Right forelimb (tissue), 1 donor: ENCODE measurements around the gene SMG9.

Experiments
- DNase-seq: peaks from one replicate; pipeline ENCODE4 v3.0.0-alpha.2; 2018

The SMG9 gene

GRCh38 chr19:43752287-43752875, 2.4 kb downstream of the SMG9 start:
- no peak for DNase-seq

GRCh38 chr19:43751466-43752220, 3.1 kb downstream of the SMG9 start:
- no peak for DNase-seq

GRCh38 chr19:43749898-43750297, 4.9 kb downstream of the SMG9 start:
- no peak for DNase-seq

- DNase-seq, result no peak
Measured at GRCh38 chr19:43749152-43749551, 5.6 kb downstream of the SMG9 start.

- no peak for DNase-seq
Measured at GRCh38 chr19:43748685-43749084, 6.1 kb downstream of the SMG9 start.

GRCh38 chr19:43748205-43748594, 6.6 kb downstream of the SMG9 start:
- DNase-seq, result no peak

- DNase-seq, result no peak
Measured at GRCh38 chr19:43747557-43748204, 7.1 kb downstream of the SMG9 start.

- DNase-seq, result no peak
Measured at GRCh38 chr19:43743059-43743458, 11.7 kb downstream of the SMG9 start.

GRCh38 chr19:43741075-43741825, 13.5 kb downstream of the SMG9 start:
- DNase-seq, result no peak

GRCh38 chr19:43739439-43740235, 15.1 kb downstream of the SMG9 start:
- DNase-seq, result no peak

- DNase-seq, result no peak
Measured at GRCh38 chr19:43738780-43739211, 16.0 kb downstream of the SMG9 start.

- no peak for DNase-seq
Measured at GRCh38 chr19:43735957-43736356, 18.8 kb downstream of the SMG9 start.

- no peak for DNase-seq
Measured at GRCh38 chr19:43735013-43735412, 19.7 kb downstream of the SMG9 start.

GRCh38 chr19:43731846-43732245, 22.9 kb downstream of the SMG9 start:
- no peak for DNase-seq

- no peak for DNase-seq
Measured at GRCh38 chr19:43731346-43731745, 23.4 kb downstream of the SMG9 start.

GRCh38 chr19:43729919-43730318, 24.8 kb downstream of the SMG9 start:
- no peak for DNase-seq

GRCh38 chr19:43727593-43727853, 27.2 kb downstream of the SMG9 start:
- no peak for DNase-seq

- no peak for DNase-seq
Measured at GRCh38 chr19:43726736-43727592, 27.8 kb downstream of the SMG9 start.

GRCh38 chr19:43725468-43725867, 29.3 kb downstream of the SMG9 start:
- no peak for DNase-seq

- DNase-seq, result no peak
Measured at GRCh38 chr19:43724896-43725295, 29.9 kb downstream of the SMG9 start.

GRCh38 chr19:43723588-43723987, 31.2 kb downstream of the SMG9 start:
- DNase-seq, result no peak
